ENCODE data around the gene OR4P4.

OR4P4 gene

DNA sequence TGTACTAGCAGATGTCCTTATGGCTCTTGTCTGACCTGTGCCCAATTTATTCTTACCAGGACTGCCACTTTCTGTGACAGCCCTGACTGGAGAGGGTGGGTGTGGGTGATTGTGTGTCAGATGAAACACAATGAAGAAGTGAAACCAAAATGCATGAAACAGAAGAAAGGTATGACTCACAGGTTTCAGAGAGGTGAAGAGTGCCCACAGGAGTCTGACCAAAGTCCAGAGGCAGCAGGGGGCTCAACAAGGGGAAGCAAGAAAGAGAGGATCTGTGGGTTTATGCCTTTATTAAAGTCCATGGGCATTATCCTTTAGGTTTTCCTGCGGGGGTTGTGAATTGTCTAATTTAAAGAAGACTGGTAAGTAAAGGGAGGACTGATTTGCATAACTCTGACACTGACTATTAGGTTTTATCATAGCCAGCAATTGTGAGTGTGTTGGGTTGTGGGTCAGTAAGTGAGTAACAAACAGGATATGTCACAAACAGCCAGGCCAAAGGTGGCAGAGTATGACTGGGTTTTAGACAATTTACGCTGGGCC lies 23.2 kb downstream of the OR4P4 start:
- no peak for DNase-seq (ENCODE audit: low read depth, low spot score)
- TF ChIP-seq, protein P1, sequence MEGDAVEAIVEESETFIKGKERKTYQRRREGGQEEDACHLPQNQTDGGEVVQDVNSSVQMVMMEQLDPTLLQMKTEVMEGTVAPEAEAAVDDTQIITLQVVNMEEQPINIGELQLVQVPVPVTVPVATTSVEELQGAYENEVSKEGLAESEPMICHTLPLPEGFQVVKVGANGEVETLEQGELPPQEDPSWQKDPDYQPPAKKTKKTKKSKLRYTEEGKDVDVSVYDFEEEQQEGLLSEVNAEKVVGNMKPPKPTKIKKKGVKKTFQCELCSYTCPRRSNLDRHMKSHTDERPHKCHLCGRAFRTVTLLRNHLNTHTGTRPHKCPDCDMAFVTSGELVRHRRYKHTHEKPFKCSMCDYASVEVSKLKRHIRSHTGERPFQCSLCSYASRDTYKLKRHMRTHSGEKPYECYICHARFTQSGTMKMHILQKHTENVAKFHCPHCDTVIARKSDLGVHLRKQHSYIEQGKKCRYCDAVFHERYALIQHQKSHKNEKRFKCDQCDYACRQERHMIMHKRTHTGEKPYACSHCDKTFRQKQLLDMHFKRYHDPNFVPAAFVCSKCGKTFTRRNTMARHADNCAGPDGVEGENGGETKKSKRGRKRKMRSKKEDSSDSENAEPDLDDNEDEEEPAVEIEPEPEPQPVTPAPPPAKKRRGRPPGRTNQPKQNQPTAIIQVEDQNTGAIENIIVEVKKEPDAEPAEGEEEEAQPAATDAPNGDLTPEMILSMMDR (IDR thresholded peaks at IDR 0.05; ENCODE audit: insufficient read depth, low read length, missing control alignments): no peak
- CTCF ChIA-PET: no interaction called here
- no peak overlapping the region for H3K4me3 ChIP-seq (ENCODE audit: low read depth, low read length)
- POLR2A ChIA-PET: no interaction called here

DNA sequence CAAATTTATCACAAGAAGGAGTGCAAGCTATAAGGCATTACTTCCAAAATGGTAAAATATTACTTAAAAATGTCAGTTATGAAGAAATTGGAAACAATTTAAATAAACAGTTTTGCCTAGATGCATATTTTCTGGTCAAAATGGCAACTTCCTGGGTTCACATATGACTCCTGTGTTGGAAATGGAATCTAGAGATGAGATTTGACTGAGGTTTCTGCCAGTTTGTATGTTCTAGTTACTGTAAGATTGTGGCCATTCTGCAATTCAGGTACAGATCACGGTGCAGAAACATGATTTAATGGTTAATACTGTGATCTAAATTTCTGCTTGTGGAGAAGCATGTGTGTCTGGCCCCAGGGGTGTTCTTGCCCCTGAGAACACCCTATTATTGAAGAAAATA lies 23.7 kb downstream of the OR4P4 start:
- no peak for DNase-seq (ENCODE audit: low read depth, low spot score)
- H3K4me3 ChIP-seq (ENCODE audit: low read depth, low read length): no peak overlapping the region
- ChIA-PET POLR2A (no interaction called here), CTCF (no interaction called here)
- TF ChIP-seq, protein P1 (IDR thresholded peaks at IDR 0.05; ENCODE audit: insufficient read depth, low read length, missing control alignments): no peak

DNA sequence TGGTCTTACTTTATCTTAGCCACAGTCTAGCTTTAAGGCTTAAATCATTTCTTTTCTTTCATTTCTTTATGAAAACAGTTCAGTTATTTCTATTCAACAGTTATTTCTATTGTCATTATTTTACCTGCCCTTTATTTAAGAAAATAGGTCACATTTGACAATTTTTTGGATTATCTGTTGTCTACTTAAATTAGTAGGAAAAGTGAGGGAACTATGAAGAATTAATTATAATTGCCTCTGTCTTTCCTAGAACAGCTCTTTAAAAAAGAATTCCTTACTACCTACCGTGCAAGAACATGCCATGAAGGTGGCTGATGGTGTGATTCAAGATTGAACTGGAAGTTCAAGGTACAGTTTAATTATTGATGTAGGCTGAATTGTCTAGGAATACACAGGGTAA lies 27.0 kb downstream of the OR4P4 start, which contains the start of gene OR4C6:
Gene OR4C6, plus strand, starts transcription at position 301 of the 400 bp plus-strand sequence. CDS start 2,966 bp downstream, outside the sequence.
- TF ChIP-seq, protein P1 (IDR thresholded peaks at IDR 0.05; ENCODE audit: insufficient read depth, low read length, missing control alignments): no peak
- ChIA-PET CTCF (no interaction called here), POLR2A (no interaction called here)
- DNase-seq (ENCODE audit: low read depth, low spot score): no peak
- H3K4me3 ChIP-seq (ENCODE audit: low read depth, low read length): no peak within 1 kb of the TSS

DNA sequence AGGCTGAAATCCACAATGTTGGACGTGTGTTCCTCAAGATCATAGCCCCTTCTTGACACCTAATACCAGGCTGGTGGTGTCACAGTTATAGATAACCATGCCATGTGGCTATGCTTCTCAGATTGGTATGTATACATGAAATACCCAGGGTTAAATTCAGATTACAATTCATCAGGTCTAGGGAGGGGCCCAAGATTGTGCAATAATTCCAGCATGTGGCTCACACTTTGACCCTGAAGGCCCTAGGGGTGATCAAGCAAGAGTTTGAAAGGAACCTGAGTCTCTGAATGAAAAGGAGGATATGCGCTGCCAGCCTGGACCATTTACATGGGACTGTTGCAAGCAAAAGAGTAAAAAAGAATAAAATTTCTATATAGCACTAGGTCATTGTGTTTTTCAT lies 34.5 kb downstream of the OR4P4 start:
- H3K4me3 ChIP-seq (ENCODE audit: low read depth, low read length): no peak overlapping the region
- POLR2A ChIA-PET: no interaction called here
- CTCF ChIA-PET: no interaction called here
- no peak for DNase-seq (ENCODE audit: low read depth, low spot score)
- TF ChIP-seq, protein P1 (IDR thresholded peaks at IDR 0.05; ENCODE audit: insufficient read depth, low read length, missing control alignments): no peak

DNA sequence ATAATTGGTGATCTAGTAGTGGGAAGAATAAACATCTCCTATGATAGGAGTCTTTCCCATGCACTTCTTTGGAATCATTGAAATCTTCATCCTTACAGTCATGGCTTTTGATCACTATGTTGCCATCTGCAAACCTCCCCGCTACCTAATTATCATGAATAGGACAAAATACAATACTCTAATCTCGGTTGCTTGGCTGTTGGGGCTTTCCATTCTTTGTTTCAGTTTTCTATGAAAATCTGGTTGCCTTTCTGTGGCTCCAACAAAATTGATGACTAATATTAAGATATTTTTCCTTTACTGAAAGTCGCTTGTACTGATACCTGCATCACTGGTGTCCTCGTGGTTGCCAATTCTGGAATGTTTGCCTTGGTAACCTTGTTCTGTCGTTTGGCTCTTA lies 38.9 kb downstream of the OR4P4 start:
- no peak for DNase-seq (ENCODE audit: low read depth, low spot score)
- TF ChIP-seq, protein P1 (IDR thresholded peaks at IDR 0.05; ENCODE audit: insufficient read depth, low read length, missing control alignments): no peak
- CTCF ChIA-PET: no interaction called here
- H3K4me3 ChIP-seq (ENCODE audit: low read depth, low read length): no peak overlapping the region
- POLR2A ChIA-PET: no interaction called here

All from AG04449 (cell line).